PC-9 (cell line): ENCODE results near the gene MMP15. TPM values are rescaled to one million over a fixed set of nuclear protein-coding genes. Genes with fewer than 3 reads are reported as not detected.

ENCODE experiments used
- BruUV-seq: library from RNA; stranded (reverse); fragments of 400-500 nt; replicated peaks from 2 replicates; lab custom pipeline; 2021; lab: Mats Ljungman, UMichigan
- CTCF ChIA-PET: fragments of 300-600 bp; sonication (Branson Sonifier 250); formaldehyde crosslinking; loops from one replicate; lab custom pipeline; 2022; ENCODE audit warnings: antibody characterized with exemption; lab: Charles Lee
- POLR2A ChIA-PET: fragments of 300-600 bp; sonication (Branson Sonifier 250); formaldehyde crosslinking; loops from one replicate; lab custom pipeline; 2022; ENCODE audit warnings: antibody characterized with exemption; ENCODE audit not compliant: unreplicated experiment; lab: Charles Lee
- DNase-seq, 2 experiments: peaks; one replicate each; pipeline versions ENCODE4 v3.0.0 to v3.0.0-alpha.2; 2015 to 2022; ENCODE audit warnings: mixed read lengths in 1 of 2
- H2AFZ ChIP-seq: fragments of 200-600 bp; sonication (generic); 2 replicates; pipeline ENCODE4 v1.8.1; 2017; ENCODE audit warnings: antibody characterized with exemption
- H3F3A ChIP-seq: fragments of 200-600 bp; sonication (generic); 2 replicates; pipeline ENCODE4 v1.8.1; 2017; ENCODE audit warnings: antibody characterized with exemption, mild to moderate bottlenecking, low read depth; ENCODE audit not compliant: insufficient read depth
- H3K27ac ChIP-seq: fragments of 200-600 bp; sonication (generic); 2 replicates; pipeline ENCODE4 v1.6.1; 2016; ENCODE audit warnings: mixed run types
- H3K27me3 ChIP-seq: fragments of 200-600 bp; sonication (generic); 2 replicates; pipeline ENCODE4 v1.6.1; 2016; ENCODE audit warnings: low read depth, mixed run types; ENCODE audit not compliant: insufficient read depth
- H3K36me3 ChIP-seq: fragments of 200-600 bp; sonication (generic); 2 replicates; pipeline ENCODE4 v1.6.1; 2016; ENCODE audit warnings: low read depth, mixed run types
- H3K4me1 ChIP-seq: fragments of 200-600 bp; sonication (generic); replicated peaks from 2 replicates; pipeline ENCODE4 v1.6.1; 2016; ENCODE audit warnings: mixed run types; ENCODE audit not compliant: insufficient read depth
- H3K4me2 ChIP-seq: fragments of 200-600 bp; sonication (generic); 2 replicates; pipeline ENCODE4 v1.6.1; 2017; ENCODE audit warnings: mixed run types
- H3K4me3 ChIP-seq: fragments of 200-600 bp; sonication (generic); 2 replicates; pipeline ENCODE4 v1.6.1; 2016; ENCODE audit warnings: mixed run types
- H3K79me2 ChIP-seq: fragments of 200-600 bp; sonication (generic); 2 replicates; pipeline ENCODE4 v1.6.1; 2017; ENCODE audit warnings: low read depth, mixed run types
- H3K9me2 ChIP-seq: fragments of 200-600 bp; sonication (generic); 2 replicates; pipeline ENCODE4 v1.8.1; 2017; ENCODE audit warnings: mild to moderate bottlenecking; ENCODE audit not compliant: insufficient read depth
- H3K9me3 ChIP-seq: fragments of 200-600 bp; sonication (generic); 2 replicates; pipeline ENCODE4 v1.8.1; 2016; ENCODE audit warnings: low read depth; ENCODE audit not compliant: insufficient read depth
- H4K20me1 ChIP-seq: fragments of 200-600 bp; sonication (generic); 2 replicates; pipeline ENCODE4 v1.8.1; 2017; ENCODE audit not compliant: insufficient read depth
- CTCF ChIP-seq: fragments of 200-600 bp; sonication (generic); conservative IDR thresholded peaks from 2 replicates; pipeline ENCODE4 v1.6.1; 2017; ENCODE audit warnings: mixed run types, antibody characterized with exemption, mild to moderate bottlenecking, moderate library complexity
- EZH2 ChIP-seq: fragments of 200-600 bp; sonication (generic); IDR thresholded peaks from 2 replicates; pipeline ENCODE4 v1.8.0; 2017; ENCODE audit warnings: antibody characterized with exemption, low read depth
- intact Hi-C: fragments of 100-400 bp; cut with micrococcal nuclease; formaldehyde crosslinking; loops from one replicate; pipeline ENCODE4 v1.10.0; 2022; ENCODE audit not compliant: unreplicated experiment
- total RNA-seq: library from RNA; stranded (reverse); gene quantifications from 2 replicates; pipeline ENCODE4 v1.2.3, GENCODE V29; 2021

MMP15 gene
- total RNA-seq, 1 experiment from 2014 or later: 20.1 TPM

- intact Hi-C loops: loop anchor here (1.0 to 10.0 kb wide), 5 partner anchors 105 to 733 kb away; partner anchors contain the start of genes CFAP20, CSNK2A2 and SETD6
- POLR2A ChIA-PET: interaction anchor here (0.5 to 0.6 kb wide), 3 partner anchors 32 to 289 kb away, joined by 3 to 21 read pairs (median 6); partner anchors contain the start of gene CFAP20
Observed at GRCh38 chr16:58024486-58025350, 836 bp upstream of the MMP15 start.

DNA sequence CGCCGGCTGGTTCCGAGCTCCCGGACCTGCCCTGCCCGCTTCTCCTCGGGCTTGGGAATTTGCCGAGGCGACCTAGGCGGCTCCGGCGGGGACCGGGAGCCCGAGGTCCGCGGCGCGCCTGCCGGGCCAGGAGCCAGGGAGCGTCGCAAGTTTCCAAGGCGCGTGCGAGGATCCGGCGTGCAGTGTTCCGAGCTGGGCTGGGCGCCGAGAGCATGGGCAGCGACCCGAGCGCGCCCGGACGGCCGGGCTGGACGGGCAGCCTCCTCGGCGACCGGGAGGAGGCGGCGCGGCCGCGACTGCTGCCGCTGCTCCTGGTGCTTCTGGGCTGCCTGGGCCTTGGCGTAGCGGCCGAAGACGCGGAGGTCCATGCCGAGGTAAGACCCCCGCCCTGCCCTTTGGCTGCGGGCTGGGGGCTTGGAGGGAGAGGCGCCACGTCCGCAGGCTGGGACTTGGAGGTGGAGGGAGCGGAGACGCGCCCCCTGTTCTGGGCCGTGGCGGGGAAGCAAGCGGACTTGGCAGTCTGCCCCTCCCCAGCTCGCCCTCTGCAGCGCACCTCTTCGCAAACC, 668 bp downstream of the MMP15 start:
- H3F3A ChIP-seq: peaks cover 40% of the 10 kb centered on the region
- H3K4me2 ChIP-seq: peak overlapping the region; percentile 90
- H3K9me2 ChIP-seq: no peaks in the 10 kb centered on the region
- H3K79me2 ChIP-seq: 0 out of 2 replicates have a peak, but pooled peaks cover 15% of the 10 kb centered on the region
- H3K4me1 ChIP-seq: peaks cover 34% of the 10 kb centered on the region
- H3K4me3 ChIP-seq: peak overlapping the region; percentile 94
- H3K27me3 ChIP-seq: no peaks in the 10 kb centered on the region
- no peak overlapping the region for H3K27ac ChIP-seq
- peak in 1 of 2 experiments; percentile 28 for DNase-seq
- CTCF ChIA-PET: interaction anchor here (0.5 kb wide), 1 partner anchor 635 kb away, joined by 3 read pairs; no protein-coding TSS in a partner anchor
- no peaks in the 10 kb centered on the region for H3K9me3 ChIP-seq
- H2AFZ ChIP-seq: peak overlapping the region; percentile 86
- no TSS peak for BruUV-seq
- no peak for TF ChIP-seq CTCF
- TF ChIP-seq EZH2: no peak
- intact Hi-C loops: loop anchor here (10.0 kb wide), 3 partner anchors 169 to 629 kb away; partner anchors contain the start of genes CSNK2A2 and SETD6
- no peaks in the 10 kb centered on the region for H3K36me3 ChIP-seq
- POLR2A ChIA-PET: interaction anchor here (0.7 kb wide), 3 partner anchors 97 to 124 kb away, joined by 3 to 4 read pairs (median 3); no protein-coding TSS in a partner anchor
- 0 out of 2 replicates have a peak, but pooled peaks cover 8% of the 10 kb centered on the region for H4K20me1 ChIP-seq

More at GRCh38 chr16:58024486-58025350, 836 bp upstream of the MMP15 start:
- TF ChIP-seq CTCF (no peak), EZH2 (no peak)
- H4K20me1 ChIP-seq: 0 out of 2 replicates have a peak, but pooled peaks cover 8% of the 10 kb centered on the region
- H3K9me2 ChIP-seq: no peaks in the 10 kb centered on the region
- peak overlapping the region; percentile 91 for H3K27ac ChIP-seq
- peaks cover 48% of the 10 kb centered on the region for H3F3A ChIP-seq
- H3K4me2 ChIP-seq: peak overlapping the region; percentile 90
- CTCF ChIA-PET: interaction anchor here (0.6 to 1.2 kb wide), 4 partner anchors 97 to 660 kb away, joined by 4 to 9 read pairs (median 6); partner anchors contain the start of gene SLC38A7
- H3K27me3 ChIP-seq: no peaks in the 10 kb centered on the region
- H2AFZ ChIP-seq: peak overlapping the region; percentile 86
- no peaks in the 10 kb centered on the region for H3K36me3 ChIP-seq
- peak; percentile 76 to 79 for DNase-seq
- 0 out of 2 replicates have a peak, but pooled peaks cover 10% of the 10 kb centered on the region for H3K79me2 ChIP-seq
- no peaks in the 10 kb centered on the region for H3K9me3 ChIP-seq
- TSS peak; percentile 66 for BruUV-seq
- peaks cover 40% of the 10 kb centered on the region for H3K4me1 ChIP-seq
- peak overlapping the region; percentile 94 for H3K4me3 ChIP-seq
